SIG-M5 (cell line): Measurements from ENCODE around the gene CYB561D2.

Experiments
- DNase-seq: peaks from one replicate; lab custom pipeline; 2025; lab: John Stamatoyannopoulos, UW

CYB561D2 gene

DNA sequence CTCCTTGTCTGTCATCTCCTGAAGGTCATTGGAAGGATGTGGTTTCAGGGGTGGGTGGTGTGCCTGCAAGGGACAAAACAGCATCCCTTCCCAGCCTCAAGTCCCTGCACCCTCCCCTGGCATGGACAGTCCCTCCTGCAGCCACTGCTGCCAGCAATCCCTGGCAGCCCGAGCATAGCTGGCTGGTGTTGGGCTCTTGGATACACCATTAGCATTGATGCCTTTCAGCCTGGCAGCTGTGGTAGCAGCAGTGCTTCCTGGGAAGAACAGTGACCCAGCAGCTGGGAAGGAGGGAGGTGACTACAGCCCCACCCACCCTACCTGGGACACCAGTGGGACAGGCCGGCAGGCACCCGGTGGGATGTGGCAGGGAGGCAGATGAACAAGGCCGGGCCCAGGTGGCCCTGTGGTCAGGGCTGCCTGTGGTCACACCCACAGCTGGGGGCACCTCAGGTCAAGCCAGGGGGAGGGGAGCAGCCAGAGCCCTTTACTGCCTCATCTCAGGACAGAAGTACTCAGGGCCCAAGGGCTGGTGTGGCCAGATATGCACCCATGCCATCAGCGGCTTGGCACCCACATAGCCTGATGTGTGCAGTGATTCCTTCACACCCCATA, 41.5 kb downstream of the CYB561D2 start:
- DNase-seq, result no peak

GRCh38 chr3:50393061-50393460, 42.4 kb downstream of the CYB561D2 start:
- DNase-seq, result no peak

DNA sequence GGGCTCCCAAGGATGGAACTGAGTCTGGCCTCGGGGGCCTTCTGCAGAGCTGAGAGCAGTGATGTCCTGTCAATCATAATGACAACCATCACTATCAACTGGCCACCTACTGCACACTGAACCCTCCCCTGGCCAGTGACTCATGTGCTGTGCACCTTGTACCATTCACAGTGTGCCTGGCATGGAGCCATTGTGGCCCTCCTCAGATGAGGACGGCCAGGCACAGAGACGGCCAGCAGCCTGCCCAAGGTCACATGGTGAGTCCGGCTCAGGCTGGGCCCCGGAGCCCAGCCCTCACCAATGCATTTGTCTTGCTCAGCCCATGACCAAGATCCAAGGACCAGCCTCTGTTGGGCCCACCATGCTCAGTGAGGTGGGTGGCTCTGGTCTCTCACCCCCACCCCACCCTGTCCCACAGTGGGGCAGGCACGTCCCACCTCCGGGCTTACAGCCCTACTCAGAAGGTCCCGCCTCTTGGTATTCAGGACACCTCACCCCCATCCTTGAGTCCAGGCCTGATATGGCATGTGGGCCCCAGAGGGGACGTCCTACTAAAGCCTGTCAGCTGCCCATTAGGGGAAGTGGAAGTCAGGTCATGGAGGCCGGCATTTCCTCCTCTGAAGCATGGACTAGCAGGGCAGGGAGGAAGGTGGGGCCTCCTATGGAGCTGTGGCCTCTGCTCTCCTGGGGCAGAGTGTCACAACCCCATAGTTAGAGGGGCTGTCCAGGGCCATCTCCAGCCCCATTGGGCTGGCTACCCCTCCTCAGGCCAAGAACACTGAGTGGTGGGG, 44.6 kb downstream of the CYB561D2 start:
- DNase-seq, result no peak

DNA sequence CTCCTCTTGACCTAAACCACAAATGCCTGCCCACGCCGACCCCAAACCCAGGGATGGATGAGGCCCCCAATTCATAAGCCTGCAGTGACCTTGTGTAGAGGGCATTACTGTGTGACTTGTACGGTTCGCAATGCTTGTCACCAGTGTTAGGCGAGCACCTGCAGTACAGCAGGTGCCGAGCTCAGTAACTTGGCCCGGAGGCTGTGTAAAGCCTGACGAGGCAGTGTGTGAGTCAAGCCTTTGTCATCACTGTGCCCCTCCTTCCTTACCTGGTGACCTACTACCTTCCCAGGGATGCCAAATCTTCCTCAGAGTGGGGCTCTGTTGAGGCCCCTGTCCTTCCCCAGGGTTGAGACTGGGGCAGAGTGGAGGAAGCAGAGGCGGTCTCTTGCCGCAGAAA, 45.8 kb downstream of the CYB561D2 start:
- no peak for DNase-seq

DNA sequence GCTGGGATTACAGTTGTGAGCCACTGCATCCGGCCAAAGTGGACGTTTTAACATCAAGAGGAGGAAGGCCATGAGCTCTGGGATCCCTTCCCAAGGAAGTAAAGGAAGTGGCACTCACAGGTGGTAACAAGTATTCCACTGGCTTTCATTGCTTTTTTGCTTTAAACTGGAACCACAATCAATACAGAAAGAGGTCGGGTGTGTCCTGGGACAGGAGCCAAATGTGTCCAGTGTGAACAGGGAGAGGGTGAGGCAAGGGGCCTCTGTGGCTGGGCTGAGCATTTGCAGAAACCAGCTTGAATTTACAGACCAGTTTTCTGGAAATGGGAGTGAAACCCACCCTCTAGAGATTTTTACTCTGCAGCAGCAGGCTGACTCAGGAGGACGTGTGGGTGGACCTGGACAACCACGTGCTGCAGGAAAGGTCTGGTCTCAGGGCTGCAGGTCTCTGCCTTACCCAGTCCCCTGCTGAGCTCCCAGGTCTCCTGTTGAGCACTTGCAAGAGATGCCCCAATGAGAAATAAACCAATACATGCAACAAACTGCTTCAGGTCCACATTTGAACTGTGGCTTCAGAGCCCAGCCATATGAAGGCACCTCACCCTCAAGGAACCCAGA, 51.4 kb downstream of the CYB561D2 start:
- no peak for DNase-seq
